ENCODE measurements around the gene B3GAT2. TPM values are rescaled to one million over a fixed set of nuclear protein-coding genes. Genes with fewer than 3 reads are reported as not detected.

B3GAT2 gene
- total RNA-seq, 1 experiment from 2014 or later: 0.22 TPM

- no peak overlapping the region for H3K27ac Mint-ChIP-seq
- no peak overlapping the region for H4K91ac ChIP-seq (ENCODE audit: insufficient read length, low read depth, low read length)
- H3K4ac ChIP-seq (ENCODE audit: low read depth, low read length): no peak overlapping the region
- H3K9ac ChIP-seq (ENCODE audit: extremely low read depth, insufficient read length, low read length): no peak overlapping the region
- H3K36me3 Mint-ChIP-seq (ENCODE audit: insufficient read depth in 1 of 3, low read depth in 3 of 3): no peaks in the 10 kb centered on the region
- H4K20me1 ChIP-seq (ENCODE audit: control insufficient read depth, insufficient read depth, insufficient read length): no peaks in the 10 kb centered on the region
- H3K79me1 ChIP-seq (ENCODE audit: insufficient read depth, low read depth, low read length, poor library complexity, severe bottlenecking): no peaks in the 10 kb centered on the region
- no peak overlapping the region for H3K27ac ChIP-seq (ENCODE audit: insufficient read length, low read depth, low read length)
- no peak overlapping the region for H3K14ac ChIP-seq (ENCODE audit: insufficient read depth, low read length)
- no peak overlapping the region for H3K23ac ChIP-seq (ENCODE audit: insufficient read length, low read depth, low read length)
- no peak overlapping the region for H3K4me2 ChIP-seq (ENCODE audit: insufficient read depth, insufficient read length, low read length)
- H3T11ph ChIP-seq (ENCODE audit: low read length): no peak overlapping the region
- no peaks in the 10 kb centered on the region for H3K27me3 Mint-ChIP-seq (ENCODE audit: low read depth)
- no peaks in the 10 kb centered on the region for H3K9me3 ChIP-seq (ENCODE audit: control insufficient read depth, low read depth, low read length)
- H4K5ac ChIP-seq (ENCODE audit: insufficient read length, low read depth, low read length): no peak overlapping the region
- H3K79me2 ChIP-seq (ENCODE audit: insufficient read depth, low read length): no peaks in the 10 kb centered on the region
- H2BK5ac ChIP-seq (ENCODE audit: insufficient read length, low read length): no peak overlapping the region
- no peak overlapping the region for H2BK15ac ChIP-seq (ENCODE audit: low read depth, low read length)
- no peaks in the 10 kb centered on the region for H3K27me3 ChIP-seq (ENCODE audit: insufficient read depth, low read length)
- no peaks in the 10 kb centered on the region for H3K4me1 Mint-ChIP-seq
- no peak overlapping the region for H2AK5ac ChIP-seq (ENCODE audit: insufficient read length, low read length)
- H2BK12ac ChIP-seq (ENCODE audit: insufficient read length, low read depth, low read length): no peak overlapping the region
- no peak for DNase-seq
- H3K23me2 ChIP-seq (ENCODE audit: insufficient read length, low read depth, low read length, poor library complexity, severe bottlenecking): no peaks in the 10 kb centered on the region
- no peak overlapping the region for H4K8ac ChIP-seq (replicated peaks; ENCODE audit: insufficient read length, low read depth, low read length)
- no peaks in the 10 kb centered on the region for H3K4me1 ChIP-seq (ENCODE audit: insufficient read depth, low read length)
- H2BK120ac ChIP-seq (ENCODE audit: low read depth, low read length, poor library complexity, severe bottlenecking): no peak overlapping the region
- no peak overlapping the region for H3K18ac ChIP-seq (ENCODE audit: insufficient read length, low read depth, low read length)
- H2AFZ ChIP-seq (ENCODE audit: low read length): no peak overlapping the region
- H3K9me3 Mint-ChIP-seq: no peaks in the 10 kb centered on the region
- no CpG with 5 or more reads among the region's 2 CpGs for WGBS (ENCODE audit: extremely low coverage, insufficient read length, low lambda C conversion rate)
- no peak for TF ChIP-seq CTCF (conservative IDR thresholded peaks at IDR 0.05)
- H3K56ac ChIP-seq (ENCODE audit: insufficient read length, low read depth, low read length): no peak overlapping the region
- H2BK20ac ChIP-seq (ENCODE audit: low read depth, low read length, poor library complexity, severe bottlenecking): no peak overlapping the region
- no peak overlapping the region for H3K4me3 Mint-ChIP-seq
Observed at GRCh38 chr6:70821751-70822150, 135.1 kb downstream of the B3GAT2 start.

Data from H9 (cell line).